ENCODE measurements around the gene ZFYVE19. TPM values are rescaled to one million over a fixed set of nuclear protein-coding genes. Genes with fewer than 3 reads are reported as not detected.

The ZFYVE19 gene
- total and polyA plus RNA-seq, 2 experiments from 2014 or later = 8.5 to 22.7 TPM

DNA sequence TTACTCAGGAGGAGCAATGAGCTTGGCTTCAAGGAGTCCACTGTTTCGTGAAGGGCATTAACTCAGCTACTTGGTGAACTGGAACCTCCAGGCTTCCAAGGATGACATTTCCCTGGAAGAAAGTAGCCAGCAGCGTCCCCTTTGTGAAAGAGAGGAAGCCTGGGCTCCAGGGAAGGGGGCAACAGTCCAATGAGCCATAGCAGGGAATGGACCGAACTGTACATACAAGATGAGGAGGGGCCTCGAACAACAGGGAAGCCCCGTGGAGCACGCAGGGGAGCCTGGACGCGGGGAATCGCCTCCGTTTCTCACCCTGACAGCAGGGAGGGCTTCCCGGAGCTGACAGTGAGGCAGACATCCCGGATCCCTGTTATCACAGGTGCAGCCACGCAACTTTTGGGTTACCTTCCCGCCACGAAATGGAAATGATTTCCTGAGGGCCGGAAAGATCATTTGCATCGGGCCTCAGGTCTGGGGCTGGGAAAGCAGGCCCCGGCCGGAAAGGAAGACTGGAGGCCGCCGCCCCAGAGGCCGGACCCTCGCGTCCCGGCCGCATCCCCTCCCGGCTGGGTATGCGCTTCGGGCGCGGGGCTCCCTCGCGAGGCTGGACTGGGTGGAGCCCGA lies 36.5 kb downstream of the ZFYVE19 start (continued):
- TF ChIP-seq, protein P1, sequence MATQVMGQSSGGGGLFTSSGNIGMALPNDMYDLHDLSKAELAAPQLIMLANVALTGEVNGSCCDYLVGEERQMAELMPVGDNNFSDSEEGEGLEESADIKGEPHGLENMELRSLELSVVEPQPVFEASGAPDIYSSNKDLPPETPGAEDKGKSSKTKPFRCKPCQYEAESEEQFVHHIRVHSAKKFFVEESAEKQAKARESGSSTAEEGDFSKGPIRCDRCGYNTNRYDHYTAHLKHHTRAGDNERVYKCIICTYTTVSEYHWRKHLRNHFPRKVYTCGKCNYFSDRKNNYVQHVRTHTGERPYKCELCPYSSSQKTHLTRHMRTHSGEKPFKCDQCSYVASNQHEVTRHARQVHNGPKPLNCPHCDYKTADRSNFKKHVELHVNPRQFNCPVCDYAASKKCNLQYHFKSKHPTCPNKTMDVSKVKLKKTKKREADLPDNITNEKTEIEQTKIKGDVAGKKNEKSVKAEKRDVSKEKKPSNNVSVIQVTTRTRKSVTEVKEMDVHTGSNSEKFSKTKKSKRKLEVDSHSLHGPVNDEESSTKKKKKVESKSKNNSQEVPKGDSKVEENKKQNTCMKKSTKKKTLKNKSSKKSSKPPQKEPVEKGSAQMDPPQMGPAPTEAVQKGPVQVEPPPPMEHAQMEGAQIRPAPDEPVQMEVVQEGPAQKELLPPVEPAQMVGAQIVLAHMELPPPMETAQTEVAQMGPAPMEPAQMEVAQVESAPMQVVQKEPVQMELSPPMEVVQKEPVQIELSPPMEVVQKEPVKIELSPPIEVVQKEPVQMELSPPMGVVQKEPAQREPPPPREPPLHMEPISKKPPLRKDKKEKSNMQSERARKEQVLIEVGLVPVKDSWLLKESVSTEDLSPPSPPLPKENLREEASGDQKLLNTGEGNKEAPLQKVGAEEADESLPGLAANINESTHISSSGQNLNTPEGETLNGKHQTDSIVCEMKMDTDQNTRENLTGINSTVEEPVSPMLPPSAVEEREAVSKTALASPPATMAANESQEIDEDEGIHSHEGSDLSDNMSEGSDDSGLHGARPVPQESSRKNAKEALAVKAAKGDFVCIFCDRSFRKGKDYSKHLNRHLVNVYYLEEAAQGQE (IDR thresholded peaks at IDR 0.05; ENCODE audit: unreplicated experiment) = no peak
- no peak for TF ChIP-seq CREB1 (CRISPR knock-in tag; IDR thresholded peaks at IDR 0.05; ENCODE audit: low read depth)
- TF ChIP-seq EZH2phosphoT487 (IDR thresholded peaks at IDR 0.05; ENCODE audit: unreplicated experiment) = no peak
- TF ChIP-seq JUNB (IDR thresholded peaks at IDR 0.05; ENCODE audit: unreplicated experiment) = no peak
- no peak for TF ChIP-seq NANOG (IDR thresholded peaks at IDR 0.05; ENCODE audit: borderline replicate concordance)
- TF ChIP-seq EZH2 (IDR thresholded peaks at IDR 0.05; ENCODE audit: low read depth, unreplicated experiment) = no peak
- no peak for TF ChIP-seq POLR2AphosphoS5 (IDR thresholded peaks at IDR 0.05; ENCODE audit: low read depth)
- TF ChIP-seq STAT1 (IDR thresholded peaks at IDR 0.05; ENCODE audit: unreplicated experiment) = no peak

DNA sequence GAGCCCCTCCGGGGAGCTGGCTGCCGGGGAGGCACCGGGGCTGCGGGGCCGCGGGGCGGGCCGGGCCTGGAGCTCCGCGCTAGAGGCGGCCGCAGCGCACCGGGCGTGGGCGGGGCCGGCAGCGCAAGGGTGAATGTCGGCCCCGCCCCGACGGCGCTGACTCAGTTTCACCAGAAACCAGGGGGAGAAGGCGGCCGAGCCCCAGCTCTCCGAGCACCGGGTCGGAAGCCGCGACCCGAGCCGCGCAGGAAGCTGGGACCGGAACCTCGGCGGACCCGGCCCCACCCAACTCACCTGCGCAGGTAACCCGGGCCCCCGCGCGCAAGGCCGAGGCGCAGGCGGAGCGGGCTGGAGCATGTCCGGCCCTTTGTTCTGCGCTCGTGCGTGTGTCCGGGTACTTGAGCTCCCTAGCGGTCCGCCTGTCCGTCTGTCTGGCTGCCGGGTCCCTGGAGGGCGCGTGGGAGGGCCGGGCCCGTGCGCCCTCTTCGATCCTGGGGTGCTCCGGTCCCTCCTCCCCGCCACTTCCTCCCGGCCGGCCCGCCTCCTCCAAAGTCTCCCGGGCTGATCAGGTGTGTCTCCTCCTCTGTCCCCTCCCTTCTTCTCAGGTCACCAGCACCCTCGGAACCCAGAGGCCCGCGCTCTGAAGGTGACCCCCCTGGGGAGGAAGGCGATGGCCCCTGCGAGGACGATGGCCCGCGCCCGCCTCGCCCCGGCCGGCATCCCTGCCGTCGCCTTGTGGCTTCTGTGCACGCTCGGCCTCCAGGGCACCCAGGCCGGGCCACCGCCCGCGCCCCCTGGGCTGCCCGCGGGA lies 37.2 kb downstream of the ZFYVE19 start, which contains the start of gene SPINT1:
Gene SPINT1, plus strand, starts transcription at position 164 of the 811 bp plus-strand sequence. Its CDS starts 507 bp downstream, at position 671.
- H3K79me2 ChIP-seq (replicated peaks; ENCODE audit: insufficient read depth) = peaks cover 48% of the 10 kb centered on the region
- peaks cover 36% of the 10 kb centered on the region for H3K4me1 ChIP-seq (ENCODE audit: insufficient read depth)
- H3K27ac Mint-ChIP-seq = peak within 1 kb of the TSS; percentile 95
- peak within 1 kb of the TSS; percentile 74; the same call in 1 of the 2 replicates for H3K27ac ChIP-seq (ENCODE audit: low read depth)
- H3K27me3 ChIP-seq (ENCODE audit: insufficient read depth) = 0 out of 2 replicates have a peak, but pooled peaks cover 4% of the 10 kb centered on the region
- H3K36me3 Mint-ChIP-seq (ENCODE audit: low read depth) = peaks cover 38% of the 10 kb centered on the region
- peaks cover 7% of the 10 kb centered on the region; the same call in 1 of the 2 replicates for H3F3A ChIP-seq (replicated peaks; ENCODE audit: low read depth)
- H3K4me3 ChIP-seq = peak within 1 kb of the TSS; percentile 97
- ATAC-seq (peak; percentile 70), DNase-seq (ENCODE audit: low spot score) (peak; percentile 74)
- peaks cover 22% of the 10 kb centered on the region for H3K27me3 Mint-ChIP-seq (ENCODE audit: insufficient read depth, low read depth, poor library complexity)
- no peaks in the 10 kb centered on the region; the same call in 1 of the 2 replicates for H3K36me3 ChIP-seq (ENCODE audit: insufficient read depth)
- H3K9me3 Mint-ChIP-seq = 0 out of 3 replicates have a peak, but pooled peaks cover 3% of the 10 kb centered on the region
- peak within 1 kb of the TSS; percentile 87 for H2AFZ ChIP-seq
- peaks cover 27% of the 10 kb centered on the region for H4K20me1 ChIP-seq (replicated peaks; ENCODE audit: insufficient read depth)
- TF ChIP-seq POLR2AphosphoS5 (IDR thresholded peaks at IDR 0.05; ENCODE audit: low read depth) (peak; percentile 65; the same call in 1 of the 2 replicates), CREB1 (CRISPR knock-in tag; IDR thresholded peaks at IDR 0.05; ENCODE audit: low read depth) (no peak), EZH2 (IDR thresholded peaks at IDR 0.05; ENCODE audit: low read depth, unreplicated experiment) (no peak), EZH2phosphoT487 (IDR thresholded peaks at IDR 0.05; ENCODE audit: unreplicated experiment) (no peak)
- TF ChIP-seq, protein P1 (IDR thresholded peaks at IDR 0.05; ENCODE audit: unreplicated experiment) = no peak
- TF ChIP-seq, protein P2, sequence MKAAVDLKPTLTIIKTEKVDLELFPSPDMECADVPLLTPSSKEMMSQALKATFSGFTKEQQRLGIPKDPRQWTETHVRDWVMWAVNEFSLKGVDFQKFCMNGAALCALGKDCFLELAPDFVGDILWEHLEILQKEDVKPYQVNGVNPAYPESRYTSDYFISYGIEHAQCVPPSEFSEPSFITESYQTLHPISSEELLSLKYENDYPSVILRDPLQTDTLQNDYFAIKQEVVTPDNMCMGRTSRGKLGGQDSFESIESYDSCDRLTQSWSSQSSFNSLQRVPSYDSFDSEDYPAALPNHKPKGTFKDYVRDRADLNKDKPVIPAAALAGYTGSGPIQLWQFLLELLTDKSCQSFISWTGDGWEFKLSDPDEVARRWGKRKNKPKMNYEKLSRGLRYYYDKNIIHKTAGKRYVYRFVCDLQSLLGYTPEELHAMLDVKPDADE (IDR thresholded peaks at IDR 0.05) = peak; percentile 34; the same call in 1 of the 2 replicates
- H3K4me1 Mint-ChIP-seq = peaks cover 42% of the 10 kb centered on the region
- H3K4me2 ChIP-seq = peak within 1 kb of the TSS; percentile 100
- H3K9me2 ChIP-seq (ENCODE audit: insufficient read depth) = no peaks in the 10 kb centered on the region
- H3K4me3 Mint-ChIP-seq = peak within 1 kb of the TSS; percentile 99
